ENCODE data around the gene NECTIN2. TPM values are rescaled to one million over a fixed set of nuclear protein-coding genes. Genes with fewer than 3 reads are reported as not detected.
"Not testable (repeated sequence)": the region's sequence is repeated elsewhere in the genome, so short reads cannot be mapped to it uniquely, and the experiment has no call there.

Gene NECTIN2
- polyA plus RNA-seq, 1 experiment: 80.2 TPM

- TF ChIP-seq, protein P1, sequence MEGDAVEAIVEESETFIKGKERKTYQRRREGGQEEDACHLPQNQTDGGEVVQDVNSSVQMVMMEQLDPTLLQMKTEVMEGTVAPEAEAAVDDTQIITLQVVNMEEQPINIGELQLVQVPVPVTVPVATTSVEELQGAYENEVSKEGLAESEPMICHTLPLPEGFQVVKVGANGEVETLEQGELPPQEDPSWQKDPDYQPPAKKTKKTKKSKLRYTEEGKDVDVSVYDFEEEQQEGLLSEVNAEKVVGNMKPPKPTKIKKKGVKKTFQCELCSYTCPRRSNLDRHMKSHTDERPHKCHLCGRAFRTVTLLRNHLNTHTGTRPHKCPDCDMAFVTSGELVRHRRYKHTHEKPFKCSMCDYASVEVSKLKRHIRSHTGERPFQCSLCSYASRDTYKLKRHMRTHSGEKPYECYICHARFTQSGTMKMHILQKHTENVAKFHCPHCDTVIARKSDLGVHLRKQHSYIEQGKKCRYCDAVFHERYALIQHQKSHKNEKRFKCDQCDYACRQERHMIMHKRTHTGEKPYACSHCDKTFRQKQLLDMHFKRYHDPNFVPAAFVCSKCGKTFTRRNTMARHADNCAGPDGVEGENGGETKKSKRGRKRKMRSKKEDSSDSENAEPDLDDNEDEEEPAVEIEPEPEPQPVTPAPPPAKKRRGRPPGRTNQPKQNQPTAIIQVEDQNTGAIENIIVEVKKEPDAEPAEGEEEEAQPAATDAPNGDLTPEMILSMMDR (IDR thresholded peaks at IDR 0.05; ENCODE audit: low read depth, low read length): no peak
- Histone ChIP-seq H3K9me3 (ENCODE audit: control insufficient read depth, insufficient read depth, low read length) (no peaks in the 10 kb centered on the region), H3K4me3 (ENCODE audit: low read depth, low read length) (no peak overlapping the region), H3K27me3 (ENCODE audit: control insufficient read depth, insufficient read depth, low read length) (no peaks in the 10 kb centered on the region), H3K27ac (ENCODE audit: low read depth, low read length) (no peak overlapping the region)
- no peak for DNase-seq (ENCODE audit: low read depth, low spot score)
- ChIA-PET CTCF (interaction anchor here (0.7 to 1.1 kb wide), 3 partner anchors 66 to 162 kb away, joined by 3 to 4 read pairs (median 4); no protein-coding TSS in a partner anchor), POLR2A (no interaction called here)
Measured at GRCh38 chr19:44850641-44851109, 4.6 kb downstream of the NECTIN2 start.

GRCh38 chr19:44851427-44851826, 5.3 kb downstream of the NECTIN2 start:
- TF ChIP-seq, protein P1 (IDR thresholded peaks at IDR 0.05; ENCODE audit: low read depth, low read length): no peak
- CTCF ChIA-PET: interaction anchor here (1.1 kb wide), 1 partner anchor 67 kb away, joined by 4 read pairs; no protein-coding TSS in a partner anchor

GRCh38 chr19:44855606-44856005, 9.5 kb downstream of the NECTIN2 start:
- no peak for DNase-seq (ENCODE audit: low read depth, low spot score)
- no peak overlapping the region for H3K4me3 ChIP-seq (ENCODE audit: low read depth, low read length)
- TF ChIP-seq, protein P1 (IDR thresholded peaks at IDR 0.05; ENCODE audit: low read depth, low read length): no peak
- no peaks in the 10 kb centered on the region for H3K27me3 ChIP-seq (ENCODE audit: control insufficient read depth, insufficient read depth, low read length)
- CTCF ChIA-PET: no interaction called here
- H3K27ac ChIP-seq (ENCODE audit: low read depth, low read length): no peak overlapping the region
- POLR2A ChIA-PET: no interaction called here
- H3K9me3 ChIP-seq (ENCODE audit: control insufficient read depth, insufficient read depth, low read length): no peaks in the 10 kb centered on the region

More at GRCh38 chr19:44851427-44851826, 5.3 kb downstream of the NECTIN2 start:
- Histone ChIP-seq H3K27me3 (ENCODE audit: control insufficient read depth, insufficient read depth, low read length) (no peaks in the 10 kb centered on the region), H3K4me3 (ENCODE audit: low read depth, low read length) (no peak overlapping the region), H3K9me3 (ENCODE audit: control insufficient read depth, insufficient read depth, low read length) (no peaks in the 10 kb centered on the region), H3K27ac (ENCODE audit: low read depth, low read length) (no peak overlapping the region)
- no peak for DNase-seq (ENCODE audit: low read depth, low spot score)
- POLR2A ChIA-PET: no interaction called here

DNA sequence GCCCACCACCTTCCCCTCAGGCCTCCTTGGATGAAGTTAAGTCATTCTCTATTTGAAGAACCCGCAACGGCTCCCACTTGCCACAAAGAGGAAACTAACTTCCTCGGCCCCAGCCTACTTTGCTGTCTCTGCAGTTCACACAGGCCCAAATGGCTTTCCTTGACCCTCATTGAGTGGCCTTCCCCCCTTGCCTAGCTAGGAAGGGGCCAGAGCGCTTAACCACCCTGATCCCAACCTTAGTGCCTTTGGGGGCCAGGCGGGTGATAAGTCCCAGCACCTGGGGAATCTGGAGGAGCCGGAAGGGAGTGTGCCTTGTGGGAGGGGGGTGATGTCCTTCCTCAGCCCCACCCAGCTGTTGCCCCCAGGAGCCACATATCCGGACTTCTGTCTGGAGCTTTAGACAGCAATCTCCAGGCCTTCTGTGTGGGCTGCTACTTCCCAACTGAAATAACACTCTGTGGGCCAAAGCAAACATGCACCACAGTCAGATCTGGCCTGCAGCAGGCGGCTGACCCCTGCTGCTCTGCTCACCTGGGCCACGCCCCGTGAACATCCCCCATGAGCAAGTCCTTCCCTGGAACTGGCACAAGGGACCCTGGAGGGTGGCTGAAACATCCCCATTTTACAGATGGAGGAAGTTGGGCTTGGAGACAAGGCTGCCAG, 10.5 kb downstream of the NECTIN2 start:
- Histone ChIP-seq H3K4me3 (ENCODE audit: low read depth, low read length) (no peak overlapping the region), H3K9me3 (ENCODE audit: control insufficient read depth, insufficient read depth, low read length) (no peaks in the 10 kb centered on the region), H3K27ac (ENCODE audit: low read depth, low read length) (no peak overlapping the region), H3K27me3 (ENCODE audit: control insufficient read depth, insufficient read depth, low read length) (no peaks in the 10 kb centered on the region)
- TF ChIP-seq, protein P1 (IDR thresholded peaks at IDR 0.05; ENCODE audit: low read depth, low read length): no peak
- CTCF ChIA-PET: no interaction called here
- POLR2A ChIA-PET: no interaction called here
- no peak for DNase-seq (ENCODE audit: low read depth, low spot score)

DNA sequence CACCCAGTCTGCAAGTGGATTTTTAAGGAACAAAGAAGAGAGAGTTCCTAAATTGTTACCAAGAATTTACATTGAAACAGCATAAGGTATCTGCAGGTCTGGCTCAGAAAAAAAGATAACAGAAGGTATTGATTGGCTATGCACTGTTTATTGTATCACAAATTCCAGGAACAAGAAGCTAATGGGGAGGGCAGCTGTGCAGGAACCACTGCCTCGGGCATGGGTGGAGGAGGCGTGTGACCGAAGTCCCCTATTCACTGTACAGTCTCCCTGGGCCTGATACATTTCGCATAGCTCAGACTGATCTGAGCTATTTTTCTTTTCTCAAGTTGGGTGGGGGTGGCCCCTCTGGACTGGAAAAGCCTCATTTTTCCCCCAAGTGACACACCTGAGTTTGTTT, 11.7 kb downstream of the NECTIN2 start:
- Histone ChIP-seq H3K27ac (ENCODE audit: low read depth, low read length) (no peak overlapping the region), H3K4me3 (ENCODE audit: low read depth, low read length) (no peak overlapping the region), H3K27me3 (ENCODE audit: control insufficient read depth, insufficient read depth, low read length) (no peaks in the 10 kb centered on the region), H3K9me3 (ENCODE audit: control insufficient read depth, insufficient read depth, low read length) (no peaks in the 10 kb centered on the region)
- ChIA-PET POLR2A (no interaction called here), CTCF (interaction anchor here (0.9 kb wide), 1 partner anchor 12 kb away, joined by 3 read pairs; the partner anchor contains the start of gene NECTIN2)
- TF ChIP-seq, protein P1 (IDR thresholded peaks at IDR 0.05; ENCODE audit: low read depth, low read length): no peak
- no peak for DNase-seq (ENCODE audit: low read depth, low spot score)

DNA sequence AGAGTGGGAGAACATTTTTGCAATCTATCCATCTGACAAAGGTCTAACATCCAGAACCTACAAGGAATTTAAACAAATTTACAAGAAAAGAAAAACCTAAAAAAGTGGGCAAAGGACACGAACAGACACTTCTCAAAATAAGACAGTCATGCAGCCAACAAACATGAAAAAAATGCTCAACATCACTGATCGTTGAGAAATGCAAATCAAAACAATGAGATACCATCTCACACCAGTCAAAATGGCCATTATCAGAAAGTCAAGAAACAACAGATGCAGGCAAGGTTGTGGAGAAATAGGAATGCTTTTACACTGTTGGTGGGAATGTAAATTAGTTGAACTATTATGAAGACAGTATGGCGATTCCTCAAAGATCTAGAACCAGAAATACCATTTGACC, 15.5 kb downstream of the NECTIN2 start:
- POLR2A ChIA-PET; H3K9me3 ChIP-seq (ENCODE audit: control insufficient read depth, insufficient read depth, low read length); H3K27ac ChIP-seq (ENCODE audit: low read depth, low read length); DNase-seq (ENCODE audit: low read depth, low spot score); H3K27me3 ChIP-seq (ENCODE audit: control insufficient read depth, insufficient read depth, low read length); H3K4me3 ChIP-seq (ENCODE audit: low read depth, low read length); CTCF ChIA-PET: not testable (repeated sequence)

All from AG04450 (cell line).